Measurements from ENCODE around the gene MPV17L2. TPM values are rescaled to one million over a fixed set of nuclear protein-coding genes. Genes with fewer than 3 reads are reported as not detected.
A peak's percentile ranks its signal among the peaks of the same experiment; 100 is the strongest.

MPV17L2 gene
- total RNA-seq, 6 experiments from 2014 or later = 9.7 to 14.9 (median 13.1) TPM

GRCh38 chr19:18202778-18203407, 9.9 kb downstream of the MPV17L2 start:
- Mint-ChIP-seq H3K27ac (no peak overlapping the region), H3K9me3 (no peaks in the 10 kb centered on the region), H3K4me3 (peak overlapping the region; percentile 95), H3K27me3 (ENCODE audit: insufficient read depth) (peaks cover 8% of the 10 kb centered on the region), H3K36me3 (ENCODE audit: low read depth) (peaks cover 9% of the 10 kb centered on the region; the same call in 1 of the 2 replicates), H3K4me1 (ENCODE audit: low read depth) (peaks cover 32% of the 10 kb centered on the region)
- peak; percentile 59 for TF ChIP-seq CTCF (IDR thresholded peaks at IDR 0.05)
- DNase-seq = no peak

DNA sequence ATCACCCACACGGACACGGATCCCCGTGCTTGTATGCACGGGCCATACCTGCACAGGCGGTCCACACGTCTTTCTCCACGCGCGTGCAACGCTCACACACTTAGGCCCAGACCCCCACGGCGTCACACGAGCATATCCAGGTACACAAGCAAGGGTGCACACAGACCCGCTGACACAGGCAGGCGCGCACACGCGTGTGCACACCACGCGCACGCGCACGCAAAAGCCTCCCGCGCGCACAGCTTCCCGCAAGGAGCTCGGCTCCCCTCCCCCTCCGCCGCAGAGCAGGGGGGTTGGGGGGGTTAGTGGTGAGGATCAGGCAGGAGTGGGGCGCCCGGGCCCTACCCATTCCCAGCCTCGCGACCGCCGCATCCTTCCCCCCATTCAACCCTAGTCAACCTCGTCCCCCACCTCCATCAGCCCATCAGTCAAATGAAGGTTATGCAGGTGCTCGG, 10.4 kb downstream of the MPV17L2 start:
- Mint-ChIP-seq H3K9me3 (no peaks in the 10 kb centered on the region), H3K4me3 (peak overlapping the region; percentile 95), H3K27me3 (ENCODE audit: insufficient read depth) (peaks cover 5% of the 10 kb centered on the region), H3K36me3 (ENCODE audit: low read depth) (peaks cover 9% of the 10 kb centered on the region; the same call in 1 of the 2 replicates), H3K27ac (peak overlapping the region; percentile 53), H3K4me1 (ENCODE audit: low read depth) (peaks cover 38% of the 10 kb centered on the region)
- TF ChIP-seq CTCF (IDR thresholded peaks at IDR 0.05) = no peak
- no peak for DNase-seq

- Mint-ChIP-seq H3K36me3 (ENCODE audit: low read depth) (peaks cover 9% of the 10 kb centered on the region; the same call in 1 of the 2 replicates), H3K27me3 (ENCODE audit: insufficient read depth) (peaks cover 5% of the 10 kb centered on the region; the same call in 1 of the 2 replicates), H3K4me3 (peak within 1 kb of the TSS; percentile 95), H3K4me1 (ENCODE audit: low read depth) (peaks cover 41% of the 10 kb centered on the region), H3K9me3 (no peaks in the 10 kb centered on the region), H3K27ac (peak within 1 kb of the TSS; percentile 96)
- peak; percentile 50 for TF ChIP-seq CTCF (IDR thresholded peaks at IDR 0.05)
- DNase-seq = peak; percentile 100
Measured at GRCh38 chr19:18203863-18204393, 10.9 kb downstream of the MPV17L2 start, which contains the start of gene RAB3A. TSS of gene RAB3A (minus strand) at chr19:18204042. CDS start at chr19:18202740, 1,302 bp downstream.

DNA sequence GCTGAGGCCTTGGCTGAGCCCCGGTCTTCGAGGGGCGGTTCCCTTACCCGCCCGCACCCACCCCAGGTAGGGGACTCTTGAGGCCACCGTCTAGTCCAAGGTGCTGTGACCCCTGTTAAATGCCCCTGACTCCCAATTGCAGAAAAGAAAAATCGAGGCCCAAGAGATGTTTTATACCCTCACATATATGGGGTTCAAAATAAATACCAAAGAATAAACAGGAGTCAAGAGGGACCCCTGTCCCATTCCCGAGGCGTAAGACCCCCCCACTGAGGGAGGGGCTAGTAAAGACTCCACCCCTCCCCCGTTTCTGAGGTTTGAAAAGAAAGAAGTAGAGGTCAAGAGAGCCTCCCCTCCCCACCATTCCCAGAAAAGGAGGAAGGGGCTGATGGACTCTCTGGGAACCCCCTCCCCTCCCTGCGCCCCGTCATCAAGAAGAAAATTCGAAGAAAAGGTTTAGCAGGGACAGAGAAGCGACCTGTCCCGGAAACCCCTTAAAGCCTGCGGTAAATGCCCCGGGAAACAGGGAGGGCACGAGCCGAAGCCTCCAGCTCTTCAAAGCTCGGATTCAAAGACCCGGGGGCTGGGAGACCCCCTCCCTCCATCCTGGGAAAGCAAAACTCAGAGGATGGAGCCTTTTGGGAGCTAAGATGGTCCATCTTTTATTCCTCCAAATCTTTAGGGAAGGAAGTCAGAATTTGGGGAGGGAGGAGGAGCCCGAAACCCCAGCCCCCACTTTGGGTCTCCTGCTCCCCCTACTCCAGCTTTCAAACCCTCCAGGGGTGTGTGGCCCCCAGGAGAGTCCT, 11.6 kb downstream of the MPV17L2 start:
- H3K36me3 Mint-ChIP-seq (ENCODE audit: low read depth) = peaks cover 9% of the 10 kb centered on the region; the same call in 1 of the 2 replicates
- peaks cover 41% of the 10 kb centered on the region for H3K4me1 Mint-ChIP-seq (ENCODE audit: low read depth)
- no peak for DNase-seq
- TF ChIP-seq CTCF (IDR thresholded peaks at IDR 0.05) = no peak
- peak overlapping the region; percentile 96 for H3K27ac Mint-ChIP-seq
- H3K9me3 Mint-ChIP-seq = no peaks in the 10 kb centered on the region
- H3K4me3 Mint-ChIP-seq = peak overlapping the region; percentile 94
- H3K27me3 Mint-ChIP-seq (ENCODE audit: insufficient read depth) = peaks cover 5% of the 10 kb centered on the region; the same call in 1 of the 2 replicates

DNA sequence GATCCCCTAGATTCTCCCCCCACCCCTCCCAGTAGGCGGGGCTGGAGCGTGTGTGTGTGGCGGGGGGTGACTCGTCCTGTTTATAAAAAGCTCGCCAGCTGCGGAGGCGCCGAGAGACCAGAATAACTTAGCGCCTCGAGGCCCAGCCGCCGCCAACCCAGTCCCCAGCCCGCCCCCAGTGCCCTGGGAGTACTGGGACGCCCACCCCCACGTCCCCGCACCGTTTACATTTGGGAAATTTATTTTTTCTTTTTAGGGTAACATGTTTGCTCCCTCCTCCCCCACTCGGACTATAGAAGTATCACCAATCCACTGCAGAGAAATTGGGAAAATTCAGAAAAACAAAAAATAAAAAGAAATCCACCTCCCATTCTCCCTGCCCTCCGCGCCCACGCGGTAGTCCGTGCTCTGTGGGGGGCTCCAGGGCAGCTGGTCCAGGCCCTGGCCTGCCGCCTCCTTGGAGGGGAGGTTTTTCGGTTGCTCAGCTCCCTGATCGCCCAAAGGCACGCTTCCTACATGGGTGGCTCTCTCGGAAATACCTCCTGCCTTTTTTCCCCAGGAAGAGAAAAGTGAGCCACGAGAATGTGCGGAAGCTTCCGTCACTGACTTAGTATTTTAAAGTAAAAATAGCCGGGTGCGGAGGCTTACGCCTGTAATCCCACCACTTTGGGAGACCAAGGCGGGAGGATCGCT, 12.3 kb downstream of the MPV17L2 start:
- TF ChIP-seq CTCF (IDR thresholded peaks at IDR 0.05) = peak; percentile 18; the same call in 1 of the 2 replicates
- H3K36me3 Mint-ChIP-seq (ENCODE audit: low read depth) = peaks cover 9% of the 10 kb centered on the region; the same call in 1 of the 2 replicates
- H3K4me1 Mint-ChIP-seq (ENCODE audit: low read depth) = peaks cover 45% of the 10 kb centered on the region
- H3K27ac Mint-ChIP-seq = peak overlapping the region; percentile 96
- peaks cover 5% of the 10 kb centered on the region for H3K27me3 Mint-ChIP-seq (ENCODE audit: insufficient read depth)
- H3K9me3 Mint-ChIP-seq = no peaks in the 10 kb centered on the region
- peak overlapping the region; percentile 94 for H3K4me3 Mint-ChIP-seq
- DNase-seq = peak; percentile 50

Data from HFFc6 (cell line).